ENCODE results near the gene TMEM80. TPM values are rescaled to one million over a fixed set of nuclear protein-coding genes. Genes with fewer than 3 reads are reported as not detected.
"Not testable (repeated sequence)": the region's sequence is repeated elsewhere in the genome, so short reads cannot be mapped to it uniquely, and the experiment has no call there.

The TMEM80 gene
- total and polyA plus RNA-seq, 2 of the 4 experiments (the other 2 are of a cell fraction): 5.6 to 21.7 TPM

GRCh38 chr11:654444-654843 is 41.2 kb upstream of the TMEM80 start:
- H3K4me1 ChIP-seq (ENCODE audit: control insufficient read depth, insufficient read depth, low read length); H3K79me1 ChIP-seq (ENCODE audit: low read depth in 1 of 2, low read length in 2 of 2); H3K9ac ChIP-seq (ENCODE audit: low read depth, low read length); H4K5ac ChIP-seq (ENCODE audit: low read depth, low read length); H4K8ac ChIP-seq (ENCODE audit: low read depth in 2 of 2, low read length in 2 of 2); H3K9me3 ChIP-seq (ENCODE audit: control insufficient read depth, insufficient read depth, low read length); H2BK20ac ChIP-seq (ENCODE audit: low read depth, low read length); H3K27ac ChIP-seq (ENCODE audit: insufficient read depth, low read length); H3K18ac ChIP-seq (ENCODE audit: low read depth, low read length); H3K4me2 ChIP-seq (ENCODE audit: low read depth, low read length); POLR2A ChIA-PET (ENCODE audit: unreplicated experiment); H3K27me3 ChIP-seq (ENCODE audit: control insufficient read depth, insufficient read depth, low read length); H3K4me3 ChIP-seq (ENCODE audit: insufficient read depth, low read depth, low read length); intact Hi-C loops (cut with micrococcal nuclease); DNase-seq; CTCF ChIA-PET; H3K23ac ChIP-seq (ENCODE audit: low read depth, low read length); H2AFZ ChIP-seq (replicated peaks; ENCODE audit: low read length, poor library complexity); H3K56ac ChIP-seq (ENCODE audit: extremely low read depth, insufficient read depth, low read length); H3K14ac ChIP-seq (replicated peaks; ENCODE audit: low read depth, low read length); H2BK5ac ChIP-seq (ENCODE audit: low read depth, low read length, poor library complexity, severe bottlenecking); H2BK15ac ChIP-seq (ENCODE audit: low read depth, low read length); in situ Hi-C loops (cut with MboI; ENCODE audit: low sequenced_read_pairs); H4K20me1 ChIP-seq (ENCODE audit: insufficient read depth, low read length); ATAC-seq (ENCODE audit: low read depth); dilution Hi-C loops (cut with HindIII; ENCODE audit: low sequenced_read_pairs, unreplicated experiment); H3K4ac ChIP-seq (ENCODE audit: low read depth, low read length); H3K9me1 ChIP-seq (ENCODE audit: insufficient read depth, low read length); H2AK9ac ChIP-seq (replicated peaks; ENCODE audit: low read depth, low read length, poor library complexity); H2AK5ac ChIP-seq (ENCODE audit: low read depth, low read length); BruUV-seq (replicated peaks); H4K91ac ChIP-seq (ENCODE audit: insufficient read depth, low read depth, low read length); H2BK120ac ChIP-seq (ENCODE audit: low read depth, low read length): not testable (repeated sequence)
- H3K36me3 ChIP-seq (ENCODE audit: control insufficient read depth, insufficient read depth, low read length): peaks cover 22% of the 10 kb centered on the region
- no CpG with 5 or more reads among the region's 12 CpGs for WGBS, 2 experiments (ENCODE audit: extremely low coverage in 2 of 2, insufficient read length in 1 of 2)
